ENCODE measurements around the gene UEVLD. TPM values are rescaled to one million over a fixed set of nuclear protein-coding genes. Genes with fewer than 3 reads are reported as not detected.

The UEVLD gene
- polyA plus RNA-seq, 2 of the 4 experiments (the other 2 are of a cell fraction) = 34.7 to 41.2 TPM

- Histone ChIP-seq H3K27ac (no peak overlapping the region), H3K4me1 (peaks cover 13% of the 10 kb centered on the region; the same call in 2 of the 3 replicates), H3K9me3 (no peaks in the 10 kb centered on the region), H3K4me3 (no peak overlapping the region), H3K4me2 (no peak overlapping the region)
- ChIA-PET CTCF (interaction anchor here (0.6 to 1.0 kb wide), 3 partner anchors 10 to 25 kb away, joined by 3 to 5 read pairs (median 4); no protein-coding TSS in a partner anchor), POLR2A (interaction anchor here (0.6 kb wide), 1 partner anchor 178 kb away, joined by 3 read pairs; no protein-coding TSS in a partner anchor)
- FAIRE-seq = no peak
- no peak for DNase-seq (ENCODE audit: low read depth in 1 of 2, low spot score in 1 of 2)
- TF ChIP-seq MAFK (IDR thresholded peaks at IDR 0.05; ENCODE audit: partially characterized antibody) = peak; percentile 94
- TF ChIP-seq HOXB5 (CRISPR knock-in tag; IDR thresholded peaks at IDR 0.05) = no peak
- WGBS (ENCODE audit: missing lambda C conversion rate) = 93% methylated on average over 3 of the region's 3 CpGs
- ATAC-seq = no peak
These were observed 67.4 kb downstream of the UEVLD start for GRCh38 chr11:18521122-18521521.

GRCh38 chr11:18502352-18502751 is 86.2 kb downstream of the UEVLD start:
- H3K4me3 ChIP-seq = no peak overlapping the region
- CTCF ChIA-PET = no interaction called here
- no peaks in the 10 kb centered on the region for H3K4me1 ChIP-seq
- DNase-seq (ENCODE audit: low read depth in 1 of 2, low spot score in 1 of 2) (no peak), ATAC-seq (no peak), FAIRE-seq (no peak)
- no peaks in the 10 kb centered on the region for H3K9me3 ChIP-seq
- POLR2A ChIA-PET = no interaction called here
- TF ChIP-seq HMGXB4 (CRISPR knock-in tag; IDR thresholded peaks at IDR 0.05; ENCODE audit: borderline replicate concordance) = no peak
- no peak for TF ChIP-seq BHLHE40 (IDR thresholded peaks at IDR 0.05; ENCODE audit: low read depth, low read length)
- TF ChIP-seq SMC3 (IDR thresholded peaks at IDR 0.05) = no peak
- no peak for TF ChIP-seq RNF2 (IDR thresholded peaks at IDR 0.05; ENCODE audit: borderline replicate concordance, low read depth)
- no peak for TF ChIP-seq SREBF2 (IDR thresholded peaks at IDR 0.05)
- TF ChIP-seq ZSCAN20 (CRISPR knock-in tag; IDR thresholded peaks at IDR 0.05) = no peak
- no peak for TF ChIP-seq ZFP36 (IDR thresholded peaks at IDR 0.05; ENCODE audit: borderline replicate concordance, partially characterized antibody)
- no peak for TF ChIP-seq RAD21 (conservative IDR thresholded peaks at IDR 0.05 in 1 of 2, IDR thresholded peaks at IDR 0.05 in 1 of 2)
- TF ChIP-seq CEBPB (IDR thresholded peaks at IDR 0.05) = no peak
- no peak for TF ChIP-seq CTCF (IDR thresholded peaks at IDR 0.05)
- no peak for TF ChIP-seq PBX3 (IDR thresholded peaks at IDR 0.05)
- no peak for TF ChIP-seq HOXB13 (CRISPR knock-in tag; IDR thresholded peaks at IDR 0.05; ENCODE audit: low read depth)
- TF ChIP-seq TFCP2L1 (CRISPR knock-in tag; IDR thresholded peaks at IDR 0.05) = no peak
- no peak for TF ChIP-seq MAFK (IDR thresholded peaks at IDR 0.05; ENCODE audit: partially characterized antibody)
- TF ChIP-seq HEYL (CRISPR knock-in tag; IDR thresholded peaks at IDR 0.05) = no peak
- no peak for TF ChIP-seq NR3C1 (IDR thresholded peaks at IDR 0.05)
- no peak for TF ChIP-seq KDM5A (IDR thresholded peaks at IDR 0.05)
- TF ChIP-seq EHF (CRISPR knock-in tag; IDR thresholded peaks at IDR 0.05) = no peak
- TF ChIP-seq HES2 (IDR thresholded peaks at IDR 0.05) = no peak
- TF ChIP-seq KDM1A (IDR thresholded peaks at IDR 0.05; ENCODE audit: low read depth) = no peak
- H3K27ac ChIP-seq = no peak overlapping the region
- H3K4me2 ChIP-seq = no peak overlapping the region

Measured in A549 (cell line).